NCI-H2107 treated with DMSO at 0.1 percent for 48 hours (cell line): ENCODE measurements around the gene DAPL1.
A peak's percentile ranks its signal among the peaks of the same experiment; 100 is the strongest.
"Not testable (repeated sequence)": the region's sequence is repeated elsewhere in the genome, so short reads cannot be mapped to it uniquely, and the experiment has no call there.

Experiments
- DNase-seq: peaks from one replicate; lab custom pipeline; 2025; ENCODE audit not compliant: unreplicated experiment; lab: John Stamatoyannopoulos, UW

Gene DAPL1

DNA sequence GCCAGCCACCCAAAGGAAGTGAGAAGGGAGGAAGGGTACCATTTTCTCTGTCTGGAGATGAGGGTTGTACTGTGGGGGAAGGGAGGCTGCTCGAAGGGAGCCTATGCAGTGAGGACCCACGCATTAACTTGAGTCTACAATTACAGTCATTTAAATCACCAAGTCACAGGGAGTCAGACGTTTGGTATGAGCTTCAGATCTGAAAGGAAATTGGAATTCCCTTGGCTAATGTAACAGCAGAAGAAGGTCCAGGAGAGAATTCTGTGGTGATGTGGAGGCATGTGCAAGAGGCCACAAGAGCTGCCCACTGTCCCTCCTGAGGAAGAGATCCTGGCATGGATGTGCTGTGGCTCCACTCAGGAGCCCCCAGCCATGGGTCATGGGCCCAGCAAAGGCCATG lies 22.5 kb downstream of the DAPL1 start:
- no peak for DNase-seq

DNA sequence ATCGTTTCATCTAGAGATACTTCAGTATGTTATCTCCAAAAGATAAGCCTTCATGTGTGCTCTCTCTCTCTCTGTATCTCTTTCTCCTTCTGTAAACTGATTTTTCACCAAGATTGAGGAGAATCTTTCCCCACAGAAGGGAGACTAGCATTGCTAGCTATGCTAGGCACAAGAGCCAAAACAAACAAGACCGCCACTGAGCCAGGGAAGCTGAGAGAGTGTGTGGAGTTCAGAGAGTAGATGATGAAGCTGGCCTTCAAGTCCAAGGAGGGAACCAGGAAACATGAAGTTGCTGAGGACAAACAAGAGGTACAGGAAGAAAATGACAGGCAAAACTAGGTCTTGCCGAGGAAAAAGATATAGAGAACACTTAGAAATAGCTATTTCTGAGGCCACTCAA lies 23.4 kb downstream of the DAPL1 start:
- DNase-seq = no peak

DNA sequence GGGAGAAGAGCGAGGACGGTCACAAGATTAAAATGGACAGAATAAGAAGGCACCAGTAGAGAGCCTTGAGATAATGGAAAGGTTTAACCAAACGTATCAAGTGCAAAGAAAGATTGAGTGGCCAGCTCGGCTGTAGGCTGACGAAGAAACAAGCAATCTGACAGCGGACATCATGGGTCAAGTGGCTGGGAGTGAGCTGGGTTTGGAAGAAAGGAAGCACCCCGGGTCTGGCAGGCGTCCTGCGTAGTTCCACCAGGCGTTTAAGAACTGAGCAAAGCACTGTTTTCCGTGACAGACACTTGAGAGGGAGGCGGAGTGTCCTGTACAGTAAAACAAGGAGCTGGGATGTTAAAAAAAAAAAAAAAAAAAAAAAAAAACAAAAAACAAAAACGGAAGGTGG lies 27.1 kb downstream of the DAPL1 start:
- DNase-seq = no peak

GRCh38 chr2:158823486-158824237 lies 28.5 kb downstream of the DAPL1 start:
- DNase-seq = peak; percentile 75

- DNase-seq = no peak
Measured at GRCh38 chr2:158825021-158825420, 29.9 kb downstream of the DAPL1 start.

DNA sequence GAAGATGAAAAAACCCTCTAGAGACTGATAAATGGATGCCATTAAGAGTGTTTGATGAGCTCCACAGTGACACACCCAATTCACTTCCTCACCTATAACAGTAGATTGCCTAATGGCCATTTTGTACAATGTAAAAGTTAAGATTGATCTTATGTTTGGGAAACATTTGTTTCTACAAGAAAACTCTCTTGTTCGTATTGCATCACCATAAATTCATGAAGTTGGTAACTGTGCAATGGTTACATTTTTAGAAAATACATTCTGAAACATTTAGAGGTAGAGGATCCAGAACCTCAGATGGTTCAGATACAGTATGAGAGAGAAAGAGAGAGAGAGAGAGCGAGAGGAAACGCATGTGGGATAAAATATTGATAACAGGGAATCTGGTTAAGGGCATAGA lies 31.8 kb downstream of the DAPL1 start:
- DNase-seq = no peak

DNA sequence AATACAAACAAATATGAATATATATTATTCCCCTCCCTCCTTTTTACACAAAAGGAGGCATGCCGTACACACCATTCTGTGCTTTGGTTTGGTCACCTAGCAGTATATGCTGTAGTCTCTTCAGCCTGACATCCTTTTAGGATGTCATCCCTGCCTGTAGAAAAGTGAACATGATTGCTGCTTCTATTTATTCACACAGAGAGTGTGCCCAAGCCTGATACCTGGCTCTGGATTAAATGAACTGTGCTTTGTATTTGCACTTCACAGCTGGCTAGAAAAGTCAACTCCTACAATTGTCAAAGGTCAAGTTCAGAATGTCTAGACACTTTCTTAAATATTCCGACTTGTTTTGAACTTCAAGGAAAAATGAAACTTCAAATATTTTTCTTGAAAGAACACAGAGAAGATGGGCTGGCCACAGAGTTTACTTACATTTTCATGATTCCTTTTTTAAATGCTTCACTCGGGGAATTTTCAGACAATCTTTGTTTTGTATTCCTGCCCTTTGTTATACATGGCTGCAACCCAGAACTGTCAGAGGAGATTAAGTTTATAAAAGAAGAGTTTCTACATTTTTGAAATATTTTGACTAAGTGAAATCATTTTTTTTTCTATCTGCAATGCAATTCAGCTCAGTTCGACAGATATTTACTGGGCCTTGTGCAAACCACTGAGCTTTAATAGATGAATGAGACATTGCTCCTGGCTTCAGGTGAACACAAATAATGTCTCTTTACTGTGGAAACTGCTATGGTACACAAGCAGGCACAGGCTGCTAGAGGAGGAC lies 33.5 kb downstream of the DAPL1 start:
- DNase-seq = no peak

DNA sequence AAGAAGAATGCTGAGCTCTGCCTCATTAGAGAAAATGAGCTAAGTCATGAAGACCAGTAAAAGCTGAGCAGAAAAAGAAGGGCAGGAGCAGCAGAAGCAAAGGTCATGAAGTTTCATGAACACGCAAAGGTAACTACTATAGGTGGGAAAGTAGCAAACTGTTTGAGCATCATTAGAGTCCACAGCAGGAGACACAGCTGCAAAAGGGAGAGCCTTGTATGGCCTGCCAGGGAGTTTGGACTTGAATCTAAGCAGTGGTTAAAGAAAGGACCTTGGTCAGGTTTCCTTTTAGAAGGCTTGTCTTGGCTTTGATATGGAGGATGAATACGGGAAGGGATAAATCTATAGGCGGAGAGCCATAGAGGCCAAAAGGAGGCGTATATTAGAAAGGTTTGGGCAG lies 34.0 kb downstream of the DAPL1 start:
- DNase-seq = no peak

- DNase-seq = no peak
Measured at GRCh38 chr2:158830201-158830600, 35.1 kb downstream of the DAPL1 start.

- DNase-seq = no peak
Measured at GRCh38 chr2:158835431-158835830, 40.3 kb downstream of the DAPL1 start.

DNA sequence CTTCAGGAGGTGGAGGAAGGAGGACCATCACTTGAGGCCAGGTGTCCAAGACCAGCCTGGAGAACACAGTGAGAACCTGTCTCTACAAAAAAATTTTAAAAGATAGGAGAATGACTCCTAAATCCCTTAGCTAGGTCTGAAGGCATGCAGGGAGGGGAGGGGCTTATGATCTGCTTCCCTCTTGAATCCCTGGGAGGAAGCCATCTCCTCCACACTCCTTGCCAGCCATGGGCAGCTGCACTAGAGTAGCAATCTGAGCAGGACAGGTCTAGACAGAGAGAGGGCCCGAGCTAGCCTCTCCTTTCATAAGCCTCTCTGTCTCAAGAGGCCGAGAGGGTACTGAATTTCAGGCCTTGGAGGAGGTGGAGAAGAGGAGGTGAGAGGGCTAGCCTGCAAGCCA lies 42.5 kb downstream of the DAPL1 start:
- DNase-seq = no peak

DNA sequence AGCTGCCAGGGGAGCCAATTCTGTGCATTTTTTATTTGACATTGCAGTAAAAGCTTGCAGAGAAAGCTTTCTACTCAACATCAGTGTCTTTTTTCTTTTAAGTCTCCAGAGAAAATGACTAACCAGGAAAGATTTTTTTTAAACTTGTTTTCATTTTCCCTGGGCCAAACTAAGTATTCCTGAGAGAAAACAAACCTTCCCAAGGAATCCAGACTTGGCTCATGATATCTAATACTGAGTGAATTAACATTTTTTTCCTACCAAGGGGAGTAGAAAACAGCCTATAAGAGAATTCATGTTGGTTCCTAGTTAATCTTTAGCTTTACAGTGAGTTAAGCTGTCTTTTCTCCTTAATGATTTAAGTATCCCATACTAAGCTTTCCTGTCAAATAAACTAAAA lies 46.7 kb downstream of the DAPL1 start:
- no peak for DNase-seq

DNA sequence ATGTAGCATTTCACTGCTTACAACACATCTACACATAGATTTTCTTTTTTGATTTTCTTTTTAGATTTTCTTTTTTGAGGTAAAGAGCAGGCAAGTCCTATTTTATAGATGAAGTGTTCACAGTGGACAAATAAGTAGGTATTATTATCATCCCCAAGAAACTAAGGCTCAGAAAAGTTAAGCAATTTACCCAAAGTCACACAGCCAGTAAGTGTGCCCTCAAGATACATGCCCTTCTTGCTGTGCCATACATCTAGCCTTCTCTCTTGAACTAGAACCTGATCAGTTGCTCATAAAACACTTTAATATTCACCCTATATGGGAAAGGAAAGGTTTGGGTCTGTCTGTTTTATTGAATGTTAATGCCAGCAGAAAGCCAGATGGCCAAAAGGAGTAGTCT lies 50.3 kb downstream of the DAPL1 start:
- DNase-seq = no peak

DNA sequence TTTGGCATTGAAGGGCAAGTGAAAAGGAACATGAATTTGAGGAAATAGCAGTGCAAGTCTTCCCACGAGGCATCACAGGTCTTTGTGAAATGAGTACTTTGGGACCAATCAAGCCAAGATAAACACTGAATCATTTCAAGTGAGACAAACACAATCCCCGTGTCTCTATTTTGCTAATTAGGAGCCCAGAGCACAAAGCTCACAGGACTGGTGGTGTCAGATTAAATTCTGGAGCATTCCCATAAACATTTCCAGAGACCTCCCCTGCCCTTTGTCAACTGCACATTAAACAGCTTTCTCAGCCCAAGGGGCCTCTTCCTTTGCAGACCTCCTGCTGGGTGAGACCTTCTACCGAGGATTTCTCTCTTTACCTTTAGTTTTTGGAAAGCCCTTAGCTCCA lies 50.7 kb downstream of the DAPL1 start:
- DNase-seq = peak; percentile 72

GRCh38 chr2:158847526-158847925 lies 52.4 kb downstream of the DAPL1 start:
- DNase-seq = not testable (repeated sequence)

- not testable (repeated sequence) for DNase-seq
Measured at GRCh38 chr2:158848031-158848970, 53.2 kb downstream of the DAPL1 start.

GRCh38 chr2:158860179-158860578 lies 65.1 kb downstream of the DAPL1 start:
- not testable (repeated sequence) for DNase-seq

- not testable (repeated sequence) for DNase-seq
Measured at GRCh38 chr2:158861626-158862025, 66.5 kb downstream of the DAPL1 start.

- DNase-seq = not testable (repeated sequence)
Measured at GRCh38 chr2:158865469-158865868, 70.4 kb downstream of the DAPL1 start.
